NK-92 (cell line): ENCODE results near the gene DNAH11.
"Not testable (repeated sequence)": the region's sequence is repeated elsewhere in the genome, so short reads cannot be mapped to it uniquely, and the experiment has no call there.

Experiments
- DNase-seq: peaks from one replicate; lab custom pipeline; 2025; ENCODE audit not compliant: unreplicated experiment; lab: John Stamatoyannopoulos, UW

Gene DNAH11

DNA sequence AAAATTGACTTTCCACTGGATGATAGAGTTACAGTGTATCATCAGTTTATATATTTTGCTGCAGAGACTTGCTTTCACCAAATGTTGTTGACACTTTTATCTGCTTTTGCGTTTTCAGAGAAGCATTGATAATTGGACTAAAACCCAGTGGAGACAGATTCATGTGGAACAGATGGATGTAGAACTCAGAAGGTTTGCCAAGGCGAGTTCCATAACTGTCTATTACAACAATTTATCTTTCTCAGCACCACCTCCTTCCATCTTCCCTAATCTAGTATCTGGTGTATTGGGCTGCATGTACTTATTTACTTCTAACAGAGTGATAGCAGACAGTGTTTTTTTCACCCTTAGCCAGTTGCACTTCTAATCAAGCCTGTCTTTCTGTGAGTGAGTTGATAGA, 73.3 kb downstream of the DNAH11 start:
- DNase-seq, result no peak

DNA sequence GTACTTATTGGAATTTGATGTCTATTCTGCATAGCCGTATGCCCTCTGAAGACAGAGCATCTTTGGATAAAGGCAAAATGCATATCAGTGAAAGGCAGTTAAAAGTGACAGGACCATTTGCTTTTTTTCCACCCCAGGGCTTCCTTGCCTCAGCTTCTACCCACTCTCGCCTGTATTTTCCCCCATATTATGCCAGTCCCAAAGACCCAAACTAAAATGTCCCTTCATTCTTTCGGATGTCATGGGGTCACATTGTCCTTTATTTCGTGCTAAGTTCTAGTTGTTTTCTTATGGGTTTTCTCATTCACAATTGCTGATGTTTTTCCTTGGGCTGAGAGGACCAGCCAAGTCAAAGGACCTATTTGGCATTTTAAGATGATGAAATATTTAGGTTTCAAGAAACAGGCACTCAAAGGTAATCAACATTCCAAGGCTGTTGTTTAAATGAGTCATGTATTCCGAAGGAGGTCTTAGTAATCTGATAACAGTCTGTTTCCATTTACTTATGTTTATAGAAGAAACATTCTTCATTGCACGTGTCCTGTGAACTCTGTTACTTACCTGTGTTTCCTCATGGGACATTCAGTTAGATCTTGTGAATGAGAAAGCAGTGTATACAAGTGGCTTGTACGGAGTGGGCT, 74.1 kb downstream of the DNAH11 start:
- no peak for DNase-seq

DNA sequence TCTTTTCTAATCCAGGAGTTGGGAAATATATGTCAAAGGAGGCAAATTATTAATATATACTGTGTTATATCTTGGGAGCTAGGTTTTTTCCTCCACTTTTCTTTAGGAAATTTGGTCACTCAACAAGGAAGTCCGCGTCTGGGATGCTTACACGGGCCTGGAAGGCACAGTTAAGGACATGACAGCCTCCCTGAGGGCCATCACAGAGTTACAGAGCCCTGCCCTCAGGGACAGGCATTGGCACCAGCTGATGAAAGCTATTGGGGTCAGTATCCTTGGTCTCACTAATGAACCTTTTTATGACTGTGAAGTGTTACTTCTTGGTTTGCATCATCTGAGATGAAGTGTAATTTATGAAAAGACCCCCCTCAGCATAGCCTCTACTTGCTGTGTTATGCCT, 74.7 kb downstream of the DNAH11 start:
- DNase-seq, result no peak

DNA sequence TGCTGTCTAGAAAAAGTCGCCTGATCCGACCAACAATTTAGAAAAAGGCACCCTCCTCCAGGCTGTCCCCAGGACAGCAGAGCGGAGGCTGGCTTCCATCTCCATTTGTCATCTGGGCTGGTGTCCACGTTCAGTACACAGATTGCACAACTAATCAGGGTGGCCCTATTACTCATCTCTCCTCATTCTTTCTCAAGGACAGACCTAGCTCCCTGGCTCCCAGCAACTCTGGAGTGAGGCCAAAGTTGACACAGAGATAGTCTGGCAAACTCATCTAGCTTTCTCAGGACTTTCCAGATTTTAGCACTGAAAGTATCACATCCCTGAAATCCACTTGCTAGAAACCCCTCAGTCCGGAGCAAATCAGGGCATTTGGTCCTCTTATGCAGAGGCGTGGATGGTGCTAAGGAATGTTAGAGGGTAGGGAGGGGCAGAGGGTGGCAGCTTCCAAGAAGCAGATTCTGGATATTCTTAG, 75.1 kb downstream of the DNAH11 start:
- no peak for DNase-seq

DNA sequence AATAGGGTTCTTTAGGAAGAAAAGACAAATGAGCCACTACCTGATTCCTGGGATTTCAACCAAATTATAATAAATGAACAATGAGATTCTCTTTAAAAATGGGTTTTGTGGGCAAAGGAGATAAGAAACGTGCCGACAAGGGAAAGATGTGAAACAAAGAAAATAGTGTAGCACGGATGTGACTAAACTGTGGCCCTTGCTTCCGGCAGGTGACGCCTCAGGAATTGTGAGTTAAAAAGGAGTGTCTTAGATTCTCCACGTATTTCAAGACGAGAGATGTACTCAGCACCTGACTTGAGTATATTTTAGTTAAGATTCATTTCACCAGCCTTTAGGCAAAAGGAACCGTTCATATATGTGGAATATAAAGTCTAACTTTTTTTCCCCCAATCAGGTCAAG, 75.9 kb downstream of the DNAH11 start:
- DNase-seq, result no peak

DNA sequence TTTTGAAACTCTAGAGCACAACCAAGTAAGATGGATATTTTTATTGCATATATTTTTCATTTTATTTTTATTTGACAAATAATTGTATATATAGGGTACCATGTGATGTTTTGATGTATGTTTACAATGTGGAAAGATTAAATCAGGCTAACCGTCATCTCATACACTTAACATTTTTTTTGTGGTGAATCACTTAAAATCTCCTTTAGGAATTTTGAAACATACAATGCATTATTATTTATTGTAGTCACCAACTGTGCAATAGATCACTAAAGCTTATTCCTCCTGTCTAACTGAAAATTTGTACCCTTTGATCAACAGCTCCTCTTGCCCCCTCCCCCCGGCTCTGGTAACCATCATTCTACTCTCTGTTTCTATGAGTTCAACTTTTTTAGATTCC, 77.2 kb downstream of the DNAH11 start:
- no peak for DNase-seq

DNA sequence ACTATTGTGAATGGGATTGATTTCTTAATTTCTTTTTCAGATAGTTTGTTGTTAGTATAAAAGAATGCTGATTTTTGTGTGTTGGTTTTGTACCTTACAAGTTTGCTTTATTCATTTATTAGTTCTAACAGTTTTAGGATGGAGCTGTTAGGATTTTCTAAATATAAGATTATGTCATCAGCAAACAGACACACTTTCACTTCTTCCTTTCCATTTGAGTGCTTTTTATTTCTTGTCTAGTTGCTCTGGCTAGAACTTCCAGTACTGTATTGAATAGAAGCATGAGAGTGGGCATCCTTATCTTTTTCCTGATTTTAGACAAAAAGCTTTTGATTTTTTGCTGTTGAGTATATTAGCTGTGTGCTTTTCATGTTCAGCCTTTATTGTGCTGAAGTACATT, 81.5 kb downstream of the DNAH11 start:
- no peak for DNase-seq

DNA sequence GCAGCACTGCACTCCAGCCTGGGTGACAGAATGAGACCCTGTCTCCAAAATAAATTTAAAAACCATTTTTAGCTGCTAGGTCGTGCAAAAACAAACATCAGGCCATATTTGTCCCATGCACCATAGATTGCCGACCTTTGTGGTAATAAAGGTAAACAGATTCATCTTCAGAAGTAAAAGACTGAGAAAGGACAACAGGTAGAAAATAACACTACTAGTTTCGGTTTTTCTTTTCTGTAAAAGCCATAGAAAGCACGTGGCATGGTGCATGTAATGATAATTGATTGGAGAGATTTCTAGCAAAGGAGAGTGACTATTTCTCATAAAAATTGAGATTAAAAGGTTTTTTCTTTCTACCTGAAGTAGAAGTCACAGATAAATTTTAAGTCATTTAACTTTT, 93.9 kb downstream of the DNAH11 start:
- DNase-seq, result no peak

DNA sequence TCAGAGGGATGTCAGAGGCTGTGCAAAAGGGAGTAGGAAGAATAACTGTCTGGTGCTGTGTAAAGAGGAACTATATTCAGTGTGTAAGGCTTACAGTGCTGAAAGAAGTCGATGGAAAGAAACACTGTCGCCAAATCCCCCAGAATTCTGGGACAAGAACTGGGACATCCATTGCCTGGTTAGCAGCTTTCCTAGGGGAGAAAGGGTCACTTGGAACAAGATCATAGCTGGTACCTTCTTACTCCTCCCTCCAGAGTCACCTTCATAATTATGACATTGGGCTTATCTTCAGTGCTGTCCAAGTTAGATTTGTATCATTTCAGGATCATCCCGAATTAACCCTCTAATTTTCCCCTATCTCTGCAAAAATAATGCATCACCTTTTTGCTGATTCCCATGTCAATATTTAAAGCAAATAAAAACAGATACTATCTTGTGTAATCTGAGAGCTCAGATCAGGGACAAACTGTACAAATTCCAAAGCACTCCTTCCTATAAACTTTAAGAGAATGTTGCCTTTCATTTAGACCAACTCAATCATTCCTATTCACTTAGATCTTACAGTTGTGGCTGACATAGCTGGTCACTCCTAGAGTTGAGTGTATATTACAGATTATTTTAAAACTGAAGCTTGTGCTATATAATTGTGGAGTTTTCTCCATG, 96.5 kb downstream of the DNAH11 start:
- DNase-seq, result no peak

DNA sequence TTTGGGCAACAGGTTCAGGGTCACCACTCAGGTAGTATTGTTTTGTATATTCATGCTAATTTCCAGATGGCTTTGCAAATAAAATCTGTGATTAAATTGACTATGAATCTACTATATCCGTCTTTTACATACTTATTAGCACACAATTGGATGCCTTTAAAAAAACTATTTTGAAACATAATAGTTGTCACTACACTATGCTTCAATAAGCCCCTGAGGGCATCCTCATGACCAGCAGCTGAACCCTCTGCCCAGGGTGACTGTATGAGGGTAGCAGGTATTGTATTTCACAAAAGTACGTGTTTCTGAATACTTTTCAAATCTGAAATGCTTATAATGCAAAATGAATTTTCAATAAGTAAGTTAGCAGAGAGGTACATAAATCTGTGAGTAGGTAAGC, 97.3 kb downstream of the DNAH11 start:
- no peak for DNase-seq

DNA sequence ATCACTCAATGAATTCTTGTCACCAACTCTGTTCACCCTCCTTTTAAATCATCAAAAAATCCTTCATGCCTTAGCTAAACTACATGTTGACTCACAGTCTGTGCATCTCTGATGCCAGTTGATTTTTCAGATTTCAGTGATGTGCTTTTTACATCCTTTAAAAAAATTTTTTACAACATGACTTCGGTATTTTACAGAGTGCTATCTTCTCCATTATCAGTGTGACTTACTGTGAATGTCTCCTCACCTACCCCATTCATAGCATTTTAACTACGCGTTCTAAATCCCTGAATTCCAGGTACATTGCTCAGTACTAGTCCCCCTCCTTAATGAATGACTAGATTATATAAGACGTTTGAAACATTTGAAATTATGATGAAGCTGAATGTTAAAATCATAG, 98.7 kb downstream of the DNAH11 start:
- no peak for DNase-seq

DNA sequence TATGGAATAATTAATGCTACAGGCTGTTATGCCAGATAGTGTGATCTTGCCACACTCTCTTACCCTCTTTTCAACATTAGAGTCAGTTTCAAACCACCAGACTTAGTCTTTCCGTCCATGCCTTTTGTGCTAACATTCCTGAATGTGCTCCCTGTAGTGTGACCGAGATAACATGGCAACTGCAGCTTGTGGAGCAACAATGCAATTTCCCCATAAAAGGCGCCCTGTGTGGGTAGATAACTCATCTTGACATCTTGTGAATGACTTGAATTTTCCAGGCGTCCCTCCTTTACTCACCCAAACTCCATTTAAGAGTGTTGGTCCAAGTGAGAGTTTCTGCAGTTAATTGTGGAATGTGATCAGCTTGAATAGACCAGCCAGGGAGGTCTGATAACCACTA, 99.6 kb downstream of the DNAH11 start:
- DNase-seq, result no peak

DNA sequence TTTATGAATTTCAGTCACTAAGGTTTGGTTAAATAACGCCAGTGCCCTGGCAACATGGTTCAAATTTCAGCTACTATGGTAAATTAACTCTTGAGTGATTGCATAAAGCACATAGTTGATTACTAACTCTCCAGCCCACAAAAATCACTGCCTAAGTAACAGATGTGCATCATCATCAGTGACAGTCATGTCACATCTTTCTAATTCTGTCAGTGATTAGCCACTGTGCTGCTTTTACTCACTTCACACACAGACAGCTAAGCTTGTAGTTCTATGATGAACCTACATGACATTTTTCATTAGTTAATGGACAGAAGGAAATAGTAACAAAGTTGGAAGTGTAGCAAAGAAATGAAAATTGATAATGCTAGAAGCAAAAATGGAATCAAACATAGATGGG, 108.9 kb downstream of the DNAH11 start:
- no peak for DNase-seq

DNA sequence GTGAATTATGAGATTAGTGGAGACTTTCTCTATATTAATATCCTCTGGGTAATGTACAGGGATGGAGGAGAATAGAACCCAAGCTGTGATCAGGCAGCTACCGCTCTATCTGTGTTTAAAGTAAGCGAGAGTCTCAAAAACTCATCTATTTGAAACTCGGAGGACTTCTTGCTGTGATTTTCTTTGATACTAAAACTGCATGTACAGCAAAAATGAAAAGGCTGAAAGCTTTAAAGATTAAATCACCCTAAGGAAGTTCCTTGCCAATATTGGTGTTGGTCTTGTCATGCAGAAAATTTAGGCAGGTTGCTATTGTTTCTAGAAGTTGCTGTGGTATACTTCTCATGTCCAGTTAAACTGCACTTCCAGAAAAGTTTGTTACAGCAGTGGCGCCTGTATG, 110.8 kb downstream of the DNAH11 start:
- no peak for DNase-seq

DNA sequence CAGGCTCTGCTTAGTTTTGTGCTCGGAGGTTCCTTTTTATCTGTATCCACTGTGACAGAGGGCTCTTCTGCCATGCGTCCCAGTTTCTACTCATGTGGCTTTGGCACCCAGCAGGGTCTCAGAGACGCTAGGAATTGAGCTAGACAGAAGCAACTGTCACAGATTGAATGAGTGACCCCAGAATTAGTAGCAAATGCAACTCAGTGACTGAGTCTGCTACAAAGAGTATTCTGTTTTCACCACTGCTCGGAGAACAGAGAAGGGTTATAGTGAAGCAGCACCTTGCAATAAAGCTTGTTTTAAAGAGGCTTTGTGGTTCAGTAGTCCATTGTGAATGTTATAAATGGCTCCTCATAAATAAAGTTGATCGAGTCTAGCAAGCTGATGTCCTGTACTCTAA, 113.2 kb downstream of the DNAH11 start:
- no peak for DNase-seq

DNA sequence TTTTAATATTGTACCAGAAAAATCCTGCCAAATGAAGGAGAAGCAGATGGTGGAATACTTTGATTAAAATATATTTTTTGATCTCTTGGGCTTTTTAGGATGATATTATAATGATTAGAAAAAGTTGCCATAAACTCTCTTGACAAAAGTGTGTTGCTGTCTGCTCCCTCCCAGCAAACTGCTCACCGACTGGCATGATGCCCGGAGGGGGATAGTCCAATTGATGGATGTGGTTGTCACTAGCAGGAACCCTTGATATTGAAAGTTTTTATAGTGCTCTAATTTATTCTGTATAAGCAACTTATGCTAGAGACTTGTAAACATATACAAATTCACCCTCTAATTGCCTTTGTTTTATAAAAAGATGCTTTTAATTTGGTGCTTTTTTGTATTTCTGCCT, 114.0 kb downstream of the DNAH11 start:
- DNase-seq, result no peak

DNA sequence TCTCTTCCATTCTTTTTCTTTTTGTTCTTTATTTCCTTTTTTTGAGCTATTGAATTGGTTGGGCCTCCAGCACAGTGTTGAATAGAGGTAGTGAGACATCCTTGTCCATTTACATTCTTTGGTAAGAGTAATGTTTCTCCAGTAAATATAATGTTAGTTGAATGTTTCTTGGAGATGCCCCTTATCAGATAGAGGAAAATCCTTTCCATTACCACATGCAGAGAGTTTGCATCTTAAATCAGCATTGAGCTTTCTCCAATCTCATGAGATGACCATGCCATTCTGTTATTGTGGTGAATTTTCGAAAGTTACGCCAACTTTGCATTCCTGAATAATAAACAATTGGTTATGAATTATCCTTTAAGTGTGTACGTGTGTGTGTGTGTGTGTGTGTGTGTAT, 127.7 kb downstream of the DNAH11 start:
- DNase-seq, result no peak

DNA sequence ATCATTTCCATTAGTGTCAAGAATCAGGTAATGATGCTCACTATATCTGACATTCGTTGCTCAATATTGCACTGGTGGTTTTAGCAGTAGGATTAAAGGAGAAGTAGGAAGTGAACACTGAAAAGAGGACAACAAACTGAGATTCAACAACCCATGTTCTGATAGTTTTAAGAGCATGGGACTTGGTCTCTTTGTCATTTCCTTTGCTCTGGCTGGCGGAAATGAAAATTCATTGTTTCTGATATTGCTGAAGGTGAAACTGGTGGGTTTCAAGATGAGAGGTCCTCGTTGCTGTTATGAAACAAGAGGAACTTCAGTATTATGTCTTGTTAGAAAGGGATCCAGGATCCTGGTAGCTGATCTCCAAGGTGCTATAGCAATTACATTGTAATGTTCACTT, 129.0 kb downstream of the DNAH11 start:
- no peak for DNase-seq

DNA sequence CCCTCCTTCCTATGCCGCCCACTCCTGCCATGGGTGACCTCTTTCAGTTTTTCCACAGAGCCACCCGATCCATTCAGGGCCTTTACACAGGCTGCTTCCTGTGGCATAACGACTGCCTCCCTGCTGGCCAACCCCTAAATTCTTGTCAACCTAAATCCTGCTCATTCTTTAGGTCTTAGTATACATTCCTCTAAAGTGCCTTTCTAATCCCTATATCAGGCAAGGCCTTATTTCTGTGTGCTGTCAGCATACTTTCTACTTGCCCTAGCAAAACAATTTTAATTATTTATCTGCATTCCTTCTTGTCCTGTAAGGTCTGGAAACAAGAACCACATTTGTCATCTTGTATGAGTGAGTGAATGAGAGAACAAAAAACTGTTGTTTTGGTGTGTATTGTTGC, 132.4 kb downstream of the DNAH11 start:
- DNase-seq, result no peak

DNA sequence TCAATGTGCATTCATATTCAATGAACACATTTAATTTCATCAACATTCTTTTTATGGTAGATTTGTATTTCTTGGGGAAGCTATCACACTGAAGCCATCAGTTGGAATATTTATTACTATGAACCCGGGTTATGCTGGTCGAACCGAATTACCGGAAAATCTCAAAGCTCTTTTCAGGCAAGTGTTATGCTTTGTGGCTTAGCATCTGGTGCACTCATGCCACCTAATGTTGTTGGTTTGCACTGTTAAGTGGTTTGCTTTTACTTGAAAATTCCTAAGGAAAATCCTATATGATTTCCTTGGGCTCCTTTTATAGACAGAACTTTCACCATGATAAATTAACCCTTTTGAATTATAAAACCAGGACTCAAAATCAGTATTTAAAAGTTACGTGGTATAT, 147.9 kb downstream of the DNAH11 start:
- no peak for DNase-seq

DNA sequence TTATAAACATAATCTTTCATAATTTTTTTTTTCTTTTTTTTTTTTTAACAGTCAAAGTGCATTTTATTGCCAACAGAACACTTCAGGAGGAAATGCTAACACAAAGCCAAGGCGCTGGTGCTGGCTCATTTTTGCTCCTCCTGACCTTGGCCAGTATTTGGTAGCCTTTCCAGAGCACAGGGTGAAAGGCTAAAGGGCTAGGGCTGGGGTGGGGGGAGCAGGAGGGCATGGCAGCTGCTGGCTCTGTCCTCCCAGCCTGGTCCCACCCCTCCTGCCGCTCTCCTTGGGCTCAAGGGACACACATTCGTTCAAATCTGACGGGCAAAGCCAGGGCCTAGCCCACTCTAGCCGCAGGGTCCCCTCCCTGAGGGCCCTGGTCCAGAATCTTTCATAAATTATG, 148.3 kb downstream of the DNAH11 start:
- DNase-seq, result not testable (repeated sequence)

DNA sequence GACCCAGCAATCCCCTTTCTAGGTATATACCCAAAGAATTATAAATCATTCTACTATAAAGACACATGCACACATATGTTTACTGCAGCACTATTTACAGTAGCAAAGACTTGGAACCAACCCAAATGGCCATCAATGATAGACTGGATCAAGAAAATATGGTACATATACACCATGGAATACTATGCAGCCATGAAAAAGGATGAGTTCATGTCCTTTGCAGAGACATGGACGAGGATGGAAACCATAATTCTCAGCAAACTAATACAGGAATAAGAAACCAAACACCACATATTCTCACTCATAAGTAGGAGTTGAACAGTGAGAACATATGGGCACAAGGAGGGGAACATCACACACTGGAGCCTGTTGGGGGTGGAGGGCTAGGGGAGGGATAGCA, 157.7 kb downstream of the DNAH11 start:
- not testable (repeated sequence) for DNase-seq

DNA sequence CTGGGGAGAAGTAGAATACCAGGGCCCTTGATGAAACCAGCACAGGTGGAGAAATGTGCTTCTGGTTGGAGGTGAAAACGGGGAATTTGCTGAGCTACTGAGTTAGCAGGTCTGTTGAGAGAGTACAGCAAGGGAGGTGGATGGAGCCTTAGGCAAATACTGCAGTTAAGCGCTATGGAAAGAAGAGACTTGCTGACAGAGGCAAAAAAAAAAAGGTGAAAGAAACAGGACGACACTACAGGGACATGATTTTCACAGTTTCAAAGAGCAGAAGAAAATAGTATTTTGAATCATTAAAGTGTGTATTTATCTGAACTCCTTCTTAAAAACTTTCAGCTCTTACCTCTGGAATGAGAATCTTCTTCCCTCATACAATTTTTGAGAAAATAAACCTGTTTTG, 159.5 kb downstream of the DNAH11 start:
- DNase-seq, result no peak
